Measurements from ENCODE around the gene JARID2.

DNA sequence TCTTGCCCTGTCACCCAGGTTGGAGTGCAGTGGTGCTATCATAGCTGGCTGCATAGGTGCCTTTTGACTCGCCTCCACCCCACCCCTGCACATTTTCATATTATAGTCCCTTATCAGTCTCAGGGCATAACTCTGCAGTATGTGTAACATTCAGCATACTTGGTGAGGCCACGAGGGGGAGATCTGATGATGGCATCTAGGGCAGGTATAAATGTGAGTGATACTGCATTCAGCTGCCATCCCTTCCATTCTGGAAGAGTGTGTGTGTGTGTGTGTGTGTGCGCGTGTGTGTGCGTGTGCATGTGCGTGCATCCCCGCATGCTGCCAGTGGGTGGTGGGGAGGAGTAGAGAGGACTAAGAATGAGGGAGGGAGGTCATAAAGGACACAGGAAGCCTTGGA is 81.4 kb downstream of the JARID2 start:
- TF ChIP-seq EZH2 (IDR thresholded peaks at IDR 0.05; ENCODE audit: borderline replicate concordance, insufficient read depth, low read length, poor library complexity, severe bottlenecking), result no peak
- TF ChIP-seq POLR2AphosphoS5 (IDR thresholded peaks at IDR 0.05), result no peak
- TF ChIP-seq, protein P1, sequence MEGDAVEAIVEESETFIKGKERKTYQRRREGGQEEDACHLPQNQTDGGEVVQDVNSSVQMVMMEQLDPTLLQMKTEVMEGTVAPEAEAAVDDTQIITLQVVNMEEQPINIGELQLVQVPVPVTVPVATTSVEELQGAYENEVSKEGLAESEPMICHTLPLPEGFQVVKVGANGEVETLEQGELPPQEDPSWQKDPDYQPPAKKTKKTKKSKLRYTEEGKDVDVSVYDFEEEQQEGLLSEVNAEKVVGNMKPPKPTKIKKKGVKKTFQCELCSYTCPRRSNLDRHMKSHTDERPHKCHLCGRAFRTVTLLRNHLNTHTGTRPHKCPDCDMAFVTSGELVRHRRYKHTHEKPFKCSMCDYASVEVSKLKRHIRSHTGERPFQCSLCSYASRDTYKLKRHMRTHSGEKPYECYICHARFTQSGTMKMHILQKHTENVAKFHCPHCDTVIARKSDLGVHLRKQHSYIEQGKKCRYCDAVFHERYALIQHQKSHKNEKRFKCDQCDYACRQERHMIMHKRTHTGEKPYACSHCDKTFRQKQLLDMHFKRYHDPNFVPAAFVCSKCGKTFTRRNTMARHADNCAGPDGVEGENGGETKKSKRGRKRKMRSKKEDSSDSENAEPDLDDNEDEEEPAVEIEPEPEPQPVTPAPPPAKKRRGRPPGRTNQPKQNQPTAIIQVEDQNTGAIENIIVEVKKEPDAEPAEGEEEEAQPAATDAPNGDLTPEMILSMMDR (IDR thresholded peaks at IDR 0.05; ENCODE audit: poor library complexity, severe bottlenecking), result no peak
- no peak for TF ChIP-seq MXI1 (conservative IDR thresholded peaks at IDR 0.05; ENCODE audit: poor library complexity, severe bottlenecking)
- TF ChIP-seq RAD21 (conservative IDR thresholded peaks at IDR 0.05), result no peak
- no peak for TF ChIP-seq EP300 (conservative IDR thresholded peaks at IDR 0.05; ENCODE audit: poor library complexity, severe bottlenecking)
- TF ChIP-seq SMC3 (conservative IDR thresholded peaks at IDR 0.05; ENCODE audit: poor library complexity), result peak; percentile 24
- TF ChIP-seq, protein P2, sequence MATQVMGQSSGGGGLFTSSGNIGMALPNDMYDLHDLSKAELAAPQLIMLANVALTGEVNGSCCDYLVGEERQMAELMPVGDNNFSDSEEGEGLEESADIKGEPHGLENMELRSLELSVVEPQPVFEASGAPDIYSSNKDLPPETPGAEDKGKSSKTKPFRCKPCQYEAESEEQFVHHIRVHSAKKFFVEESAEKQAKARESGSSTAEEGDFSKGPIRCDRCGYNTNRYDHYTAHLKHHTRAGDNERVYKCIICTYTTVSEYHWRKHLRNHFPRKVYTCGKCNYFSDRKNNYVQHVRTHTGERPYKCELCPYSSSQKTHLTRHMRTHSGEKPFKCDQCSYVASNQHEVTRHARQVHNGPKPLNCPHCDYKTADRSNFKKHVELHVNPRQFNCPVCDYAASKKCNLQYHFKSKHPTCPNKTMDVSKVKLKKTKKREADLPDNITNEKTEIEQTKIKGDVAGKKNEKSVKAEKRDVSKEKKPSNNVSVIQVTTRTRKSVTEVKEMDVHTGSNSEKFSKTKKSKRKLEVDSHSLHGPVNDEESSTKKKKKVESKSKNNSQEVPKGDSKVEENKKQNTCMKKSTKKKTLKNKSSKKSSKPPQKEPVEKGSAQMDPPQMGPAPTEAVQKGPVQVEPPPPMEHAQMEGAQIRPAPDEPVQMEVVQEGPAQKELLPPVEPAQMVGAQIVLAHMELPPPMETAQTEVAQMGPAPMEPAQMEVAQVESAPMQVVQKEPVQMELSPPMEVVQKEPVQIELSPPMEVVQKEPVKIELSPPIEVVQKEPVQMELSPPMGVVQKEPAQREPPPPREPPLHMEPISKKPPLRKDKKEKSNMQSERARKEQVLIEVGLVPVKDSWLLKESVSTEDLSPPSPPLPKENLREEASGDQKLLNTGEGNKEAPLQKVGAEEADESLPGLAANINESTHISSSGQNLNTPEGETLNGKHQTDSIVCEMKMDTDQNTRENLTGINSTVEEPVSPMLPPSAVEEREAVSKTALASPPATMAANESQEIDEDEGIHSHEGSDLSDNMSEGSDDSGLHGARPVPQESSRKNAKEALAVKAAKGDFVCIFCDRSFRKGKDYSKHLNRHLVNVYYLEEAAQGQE (IDR thresholded peaks at IDR 0.05; ENCODE audit: borderline replicate concordance), result no peak
- no peak for TF ChIP-seq TAF1 (IDR thresholded peaks at IDR 0.05; ENCODE audit: low read depth)
